SKM-1 treated with dmso at 0.1 percent for 144 hours (cell line): ENCODE data around the gene DDAH2.

Experiments used
- DNase-seq: peaks from one replicate; lab custom pipeline; 2025; ENCODE audit not compliant: unreplicated experiment; lab: John Stamatoyannopoulos, UW

Gene DDAH2

DNA sequence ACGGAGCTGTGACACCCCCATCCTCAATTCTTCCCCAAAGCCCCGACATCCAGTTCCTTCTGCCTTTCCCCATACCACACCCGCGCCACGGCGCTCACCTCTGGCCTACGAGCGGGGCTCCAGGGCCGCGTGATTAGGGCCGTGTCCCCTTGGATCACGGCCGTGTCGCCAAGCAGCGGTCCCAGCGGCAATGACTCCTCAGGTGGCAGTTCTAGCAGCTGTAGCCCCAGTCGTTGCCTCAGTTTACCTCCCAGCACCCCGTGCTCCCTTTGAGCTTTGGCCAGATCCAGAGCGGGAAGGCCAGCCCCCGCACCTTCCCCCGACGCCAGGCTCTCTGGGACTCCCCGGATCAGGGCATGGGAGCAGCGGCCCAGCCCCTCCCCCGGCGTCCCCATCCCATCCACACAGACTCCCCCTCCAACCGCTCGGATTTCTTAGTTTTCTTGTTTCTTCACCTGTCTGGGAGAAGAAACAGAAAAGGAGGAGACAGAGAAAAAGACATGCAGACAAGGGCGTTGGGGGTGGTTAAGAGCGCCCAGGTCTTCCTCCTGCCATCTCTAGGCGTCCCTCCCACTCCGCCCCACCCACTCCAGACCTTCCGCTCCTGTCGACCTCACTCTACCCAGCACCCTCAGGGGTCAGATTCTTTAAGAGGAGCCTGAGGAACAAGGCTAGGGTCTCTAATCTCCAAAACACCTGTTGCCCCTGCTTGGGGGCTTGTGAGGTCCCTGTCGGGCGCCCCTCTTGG, at the start of gene DDAH2:
Gene DDAH2, minus strand, starts transcription at position 533 of the 748 bp plus-strand sequence. Its CDS starts 138 bp downstream, at position 395.
- DNase-seq, result no peak

DNA sequence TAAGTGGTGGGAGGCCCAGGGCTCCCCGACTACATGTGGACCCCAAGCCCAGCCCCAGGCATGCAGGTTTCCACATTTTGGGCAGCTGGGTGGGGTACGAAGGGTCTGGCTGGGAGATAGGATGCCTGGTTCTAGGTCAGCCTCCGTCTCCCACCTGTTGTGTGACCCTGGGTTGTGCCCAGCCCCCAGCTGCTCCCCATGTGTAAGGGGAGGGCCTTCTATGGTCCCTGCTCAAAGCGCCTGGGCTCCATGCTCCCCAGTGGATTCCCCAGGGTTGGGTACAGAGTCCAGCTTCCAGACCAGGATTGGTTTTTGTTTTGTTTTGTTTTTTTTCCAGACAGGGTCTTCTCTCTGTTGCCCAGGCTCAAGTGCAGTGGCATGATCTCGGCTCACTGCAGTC, 49.1 kb upstream of the DDAH2 start:
- no peak for DNase-seq

GRCh38 chr6:31777667-31778050, 48.6 kb upstream of the DDAH2 start:
- no peak for DNase-seq

- DNase-seq, result peak; percentile 91
These were observed 48.0 kb upstream of the DDAH2 start, which contains the start of gene VWA7 for GRCh38 chr6:31776989-31777666. VWA7 (minus strand) TSS chr6:31777328; CDS start chr6:31776779, 549 bp downstream.

- peak; percentile 74 for DNase-seq
These were observed 47.4 kb upstream of the DDAH2 start for GRCh38 chr6:31776485-31776988.

DNA sequence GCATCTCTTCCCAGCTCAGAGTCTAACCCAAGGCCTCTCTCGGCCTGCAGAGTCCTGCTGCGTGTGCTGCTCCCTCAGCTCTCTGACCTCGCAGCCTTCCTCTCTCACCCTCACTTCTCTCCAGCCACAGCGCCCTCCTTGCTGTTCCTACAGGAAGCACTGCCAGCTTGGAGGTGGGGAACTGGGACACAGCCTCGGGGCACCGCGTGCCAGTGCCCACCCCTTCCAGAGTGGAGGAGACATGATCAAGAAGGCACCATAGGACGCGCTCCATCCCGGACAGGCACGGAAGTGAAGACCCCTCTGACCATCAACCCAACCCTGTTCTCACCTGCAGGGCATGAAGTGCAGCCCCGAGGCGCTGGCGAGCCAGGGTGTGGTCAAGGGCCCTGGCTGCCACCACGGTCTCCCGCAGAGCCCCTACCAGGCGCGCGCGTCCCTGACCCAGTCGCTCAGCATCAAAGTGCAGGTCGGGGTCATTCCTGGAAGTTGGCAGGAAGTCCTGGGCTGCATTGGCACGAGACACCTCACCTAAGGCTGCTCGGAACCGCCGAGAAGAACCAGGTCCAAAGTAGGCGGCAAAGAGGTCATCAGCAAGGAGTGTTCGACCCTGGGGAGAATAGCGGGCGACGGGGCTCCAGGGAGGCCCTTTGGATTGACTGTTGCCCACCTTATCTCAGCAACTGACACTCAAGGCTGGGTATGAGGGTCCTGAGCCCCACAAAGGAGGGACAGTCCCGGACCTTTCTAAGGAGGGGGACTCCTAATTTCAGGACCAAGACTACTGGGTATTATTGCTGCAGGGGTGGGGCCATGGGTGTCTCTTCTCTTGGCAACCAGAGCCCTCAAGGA, 46.8 kb upstream of the DDAH2 start:
- DNase-seq, result no peak

DNA sequence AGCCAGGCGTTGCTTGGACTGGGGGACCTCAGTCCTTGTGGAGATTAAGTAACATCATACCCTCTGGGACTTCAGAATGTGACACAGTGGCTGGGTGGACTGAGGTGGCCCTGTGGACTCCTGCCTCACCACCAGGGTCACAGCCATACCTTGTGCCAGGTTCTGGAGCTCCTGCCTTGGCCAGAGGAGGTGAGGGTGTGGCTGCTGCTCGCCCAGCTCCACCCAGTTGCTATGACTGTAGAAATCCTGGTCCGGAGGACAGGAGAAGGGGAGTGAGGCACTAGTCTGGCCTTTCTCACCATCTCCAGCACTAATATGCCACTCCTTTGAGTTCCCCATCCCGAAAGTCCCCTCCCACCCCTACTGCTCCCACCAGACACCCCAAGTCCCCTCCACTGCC, 46.1 kb upstream of the DDAH2 start:
- DNase-seq, result no peak

DNA sequence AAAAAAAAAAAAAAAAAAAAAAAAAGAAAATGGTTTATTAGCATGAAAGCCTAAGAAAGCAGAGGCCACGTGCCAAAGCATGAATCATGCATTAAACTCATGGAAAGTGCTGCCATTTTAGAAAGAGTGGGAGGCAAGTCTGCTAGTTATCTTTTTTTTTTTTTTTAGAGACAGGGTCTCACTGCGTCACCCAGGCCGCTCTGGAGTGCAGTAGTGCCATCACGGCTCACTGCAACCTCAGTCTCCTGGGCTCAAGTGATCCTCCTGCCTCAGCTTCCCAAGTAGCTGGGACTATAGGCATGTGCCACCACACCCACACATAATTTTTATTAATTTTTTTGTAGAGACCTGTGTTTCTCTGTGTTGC, 42.9 kb upstream of the DDAH2 start:
- no peak for DNase-seq

GRCh38 chr6:31770860-31771259, 41.8 kb upstream of the DDAH2 start:
- DNase-seq, result no peak

DNA sequence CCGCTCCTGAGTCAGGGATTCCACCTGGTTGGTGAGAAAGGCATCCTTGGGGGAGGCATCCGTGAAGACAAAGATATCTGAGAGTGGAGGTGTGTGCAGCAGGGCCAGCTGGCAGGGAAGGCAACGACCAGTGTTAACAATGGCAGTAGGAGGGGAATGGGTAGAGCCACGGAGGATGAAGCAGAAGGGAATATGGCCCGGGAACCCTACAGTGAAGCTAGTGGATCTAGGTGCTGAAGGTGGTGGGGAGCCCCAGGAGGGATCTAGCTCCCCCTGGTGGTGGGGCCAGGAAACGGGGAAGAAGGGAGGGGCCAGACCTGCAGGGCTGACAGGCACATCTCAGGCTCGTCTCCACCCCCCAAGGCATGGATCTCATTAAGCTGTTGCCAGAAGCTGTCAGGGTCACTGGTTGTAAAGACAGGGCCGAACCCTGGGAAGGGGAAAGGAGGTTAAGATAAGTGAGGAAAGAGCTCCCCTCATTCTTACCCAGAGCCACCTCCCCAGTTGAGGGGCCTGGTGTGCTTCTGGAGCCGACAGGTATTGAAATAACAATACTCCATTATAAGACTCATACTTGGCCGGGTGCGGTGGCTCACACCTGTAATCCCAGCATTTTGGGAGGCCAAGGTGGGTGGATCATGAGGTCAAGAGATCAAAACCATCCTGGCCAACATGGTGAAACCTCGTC, 40.7 kb upstream of the DDAH2 start:
- peak; percentile 74 for DNase-seq

DNA sequence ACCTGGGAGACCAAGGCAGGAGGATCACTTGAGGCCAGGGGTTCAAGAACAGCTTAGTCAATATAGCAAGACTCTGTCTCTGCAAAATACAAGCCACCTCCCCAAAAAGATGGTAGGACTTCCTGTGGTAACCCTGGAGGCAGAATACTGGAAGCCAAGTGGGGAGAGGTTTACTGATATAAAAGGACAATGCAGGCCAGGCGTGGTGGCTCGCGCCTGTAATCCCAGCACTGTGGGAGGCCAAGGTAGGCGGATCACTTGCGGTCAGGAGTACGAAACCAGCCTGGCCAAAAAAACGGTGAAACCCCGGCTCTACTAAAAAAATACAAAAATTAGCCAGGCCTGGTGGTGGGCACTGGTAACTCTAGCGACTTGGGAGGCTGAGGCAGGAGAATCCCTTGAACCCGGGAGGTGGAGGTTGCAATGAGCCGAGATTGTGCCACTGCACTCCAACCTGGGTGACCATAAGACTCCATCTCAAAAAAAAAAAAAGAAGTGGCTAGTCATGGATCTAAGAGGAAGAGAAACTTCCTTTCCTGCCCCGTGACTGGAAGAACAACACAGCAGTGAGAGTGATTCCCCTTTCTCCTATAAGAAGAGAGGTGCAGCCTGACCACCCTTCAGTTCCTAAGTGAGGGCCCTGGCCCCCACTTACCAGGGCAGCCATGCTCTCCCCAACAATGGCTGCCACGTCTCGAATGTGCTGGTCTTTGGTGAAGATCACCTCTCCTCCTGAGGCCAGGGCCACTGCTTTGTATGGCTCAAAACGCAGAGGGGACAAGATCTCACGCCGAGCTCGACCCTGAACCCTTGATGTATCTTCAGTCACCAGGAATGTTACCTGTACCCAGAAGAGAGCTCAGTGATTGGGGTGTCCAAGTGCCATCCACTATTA, 39.5 kb upstream of the DDAH2 start:
- no peak for DNase-seq

DNA sequence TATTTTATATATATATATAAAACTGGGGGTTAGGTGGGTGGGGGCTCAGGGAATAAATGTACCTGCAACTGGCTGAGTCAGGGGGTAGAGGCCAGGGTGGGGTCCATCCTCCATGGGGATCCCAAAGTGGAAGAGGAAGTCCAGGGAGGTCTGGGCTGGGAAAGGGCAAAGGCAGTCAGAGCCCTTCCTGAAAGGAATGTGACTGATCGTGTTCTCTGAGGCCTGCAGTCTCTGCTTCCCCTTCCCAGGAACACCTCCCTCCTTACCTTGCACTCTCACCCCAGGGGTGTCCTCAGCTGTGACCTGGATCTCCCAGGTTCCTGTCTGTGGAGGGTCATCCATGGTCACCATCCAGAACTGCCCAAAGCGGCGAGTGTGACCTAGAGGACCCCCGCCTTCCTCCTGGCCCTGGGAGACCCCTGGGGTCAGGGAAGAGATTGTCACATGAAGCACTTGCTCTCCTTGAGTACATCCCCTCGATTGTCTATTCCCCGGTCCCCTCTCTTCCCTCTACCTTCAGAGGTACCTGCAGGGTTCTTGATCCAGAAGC, 38.1 kb upstream of the DDAH2 start:
- no peak for DNase-seq

DNA sequence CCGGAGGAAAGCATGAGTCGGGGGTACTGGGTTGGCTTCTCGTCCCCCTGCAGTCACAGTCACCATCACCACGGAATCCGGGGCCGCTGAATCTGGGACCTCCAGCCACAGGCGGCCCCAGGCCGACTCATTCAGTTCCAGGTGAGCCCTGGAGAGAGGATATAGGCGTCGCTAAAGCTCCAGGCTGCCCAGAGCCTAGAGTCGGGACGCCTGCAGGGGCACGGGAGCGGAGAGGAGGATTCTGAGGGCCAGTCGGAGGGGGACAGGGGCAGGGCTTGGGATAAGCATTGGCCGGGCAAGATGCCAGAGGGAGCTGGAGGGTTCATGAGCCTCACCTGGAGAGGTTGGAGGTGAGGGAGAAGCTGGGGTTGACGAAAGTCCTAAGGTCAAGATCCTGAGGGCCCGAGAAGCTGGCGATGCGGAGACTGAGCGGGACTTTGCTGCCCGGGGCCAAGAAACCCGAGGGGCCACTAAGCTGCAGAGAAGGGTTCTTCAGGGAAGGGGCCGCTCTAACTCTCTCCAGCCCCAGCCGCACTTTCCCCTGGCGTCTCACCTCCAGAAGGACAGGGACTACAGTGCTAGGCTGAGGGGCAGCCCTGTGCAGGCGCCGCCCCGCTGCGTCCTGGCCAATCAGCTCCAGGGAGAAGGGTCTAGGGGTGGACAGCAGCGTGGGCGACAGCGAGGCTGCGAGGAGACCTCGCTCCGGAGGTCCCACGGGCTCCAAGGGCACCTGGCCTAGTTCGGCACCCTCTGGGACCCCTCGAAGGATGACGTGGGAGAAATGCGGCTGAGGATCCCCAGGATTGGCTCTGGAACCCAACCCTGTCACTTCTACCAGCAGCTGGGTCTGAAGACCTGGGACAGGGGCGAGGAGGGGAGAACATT, 37.1 kb upstream of the DDAH2 start:
- no peak for DNase-seq

DNA sequence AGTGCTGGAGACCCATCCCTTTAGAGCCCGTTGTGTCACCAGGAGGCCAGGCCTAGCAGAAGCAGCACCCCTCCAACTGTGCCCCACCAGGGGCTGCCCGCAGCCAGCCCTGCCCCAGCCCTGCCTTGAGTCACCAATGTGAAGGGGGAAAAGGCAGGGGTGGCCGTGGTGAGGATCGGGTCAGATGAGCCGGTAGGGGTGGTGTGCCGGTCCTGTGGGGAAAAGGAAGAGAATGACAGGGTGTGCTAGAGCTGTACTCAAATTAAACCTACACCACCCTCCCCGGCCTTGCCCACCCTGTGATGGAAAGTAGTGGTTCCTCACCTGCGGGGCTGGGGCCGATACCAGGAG, 36.4 kb upstream of the DDAH2 start:
- DNase-seq, result no peak

DNA sequence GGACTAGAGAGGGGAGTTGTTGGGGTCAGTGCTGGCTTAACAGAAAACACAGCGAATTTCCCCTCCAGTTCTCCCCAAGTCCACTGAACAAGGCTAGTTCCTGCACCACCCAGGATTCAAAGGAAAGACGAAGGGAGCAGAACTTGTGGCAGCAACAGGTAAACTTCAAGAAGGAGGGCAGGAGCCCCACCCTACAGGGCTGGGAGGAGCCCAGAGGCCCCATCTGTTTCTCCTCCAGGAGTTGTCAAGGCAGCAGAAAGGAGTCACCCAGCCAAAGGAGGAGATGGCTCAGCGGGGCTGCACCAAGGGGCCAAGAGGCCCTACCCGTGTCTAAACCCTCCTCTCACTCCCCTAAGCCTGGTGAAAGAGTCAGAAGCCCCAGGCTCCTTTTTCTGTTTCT, 35.1 kb upstream of the DDAH2 start:
- no peak for DNase-seq

DNA sequence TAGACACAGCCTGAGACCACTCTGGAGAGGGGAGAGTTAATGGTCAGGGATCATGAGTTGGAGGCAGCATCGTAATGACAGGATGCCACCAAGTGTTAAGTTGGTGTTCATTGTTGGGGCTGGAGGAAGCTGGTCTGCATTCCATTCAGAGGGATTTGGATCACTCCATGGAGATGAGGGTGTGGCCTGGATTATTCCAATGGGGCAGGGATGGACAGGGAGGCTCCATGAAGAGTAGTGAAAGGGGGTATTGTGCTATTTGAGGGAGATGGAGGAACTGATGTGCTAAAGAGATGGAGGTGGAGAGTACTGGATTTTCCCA, 34.5 kb upstream of the DDAH2 start:
- DNase-seq, result no peak

DNA sequence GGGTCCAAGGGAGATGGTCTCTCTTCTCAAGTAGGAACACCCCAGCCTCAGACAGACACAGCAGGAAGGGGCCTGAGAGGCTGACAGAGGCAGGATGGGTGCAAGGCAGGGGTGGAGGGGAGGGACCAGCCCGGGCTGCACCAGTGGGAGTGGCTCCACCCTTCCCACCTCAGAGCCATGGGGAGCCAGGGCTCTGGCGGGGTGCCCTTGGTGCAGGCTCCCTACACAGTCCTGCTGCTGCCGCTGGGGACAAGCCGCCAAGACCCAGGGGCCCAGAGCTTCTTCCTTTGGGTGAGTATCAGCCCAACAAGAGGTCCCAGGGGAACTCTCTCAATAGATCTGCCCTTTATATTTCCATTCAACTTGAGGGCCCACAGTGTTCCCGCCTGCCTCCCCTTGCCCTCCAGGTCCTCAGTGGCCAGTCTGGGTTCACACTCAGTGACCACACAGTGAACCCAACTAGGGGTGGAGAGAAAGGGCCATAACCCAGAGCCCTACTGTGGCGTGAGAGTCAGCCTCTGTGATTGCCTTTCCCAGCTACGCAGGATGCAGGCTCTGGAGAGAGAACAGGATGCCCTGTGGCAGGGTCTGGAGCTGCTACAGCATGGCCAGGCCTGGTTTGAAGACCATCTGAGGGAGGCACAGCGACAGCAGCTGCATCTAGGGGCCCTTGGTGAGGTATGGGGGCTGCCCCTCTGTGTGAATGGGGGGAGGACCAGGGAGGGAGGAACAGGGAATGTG, 33.9 kb upstream of the DDAH2 start:
- no peak for DNase-seq

GRCh38 chr6:31762356-31762755, 33.3 kb upstream of the DDAH2 start, which contains the start of gene SAPCD1:
SAPCD1 (plus strand) TSS chr6:31762656; CDS start chr6:31763055, 399 bp downstream.
- no peak for DNase-seq
